OCI-M2 (cell line): Measurements from ENCODE around the gene LSM14B.
"Not testable (repeated sequence)": the region's sequence is repeated elsewhere in the genome, so short reads cannot be mapped to it uniquely, and the experiment has no call there.

Experiments used
- DNase-seq: peaks from one replicate; lab custom pipeline; 2025; ENCODE audit not compliant: unreplicated experiment; lab: John Stamatoyannopoulos, UW

The LSM14B gene

GRCh38 chr20:62112368-62112767 is 9.9 kb upstream of the LSM14B start:
- DNase-seq, result no peak

DNA sequence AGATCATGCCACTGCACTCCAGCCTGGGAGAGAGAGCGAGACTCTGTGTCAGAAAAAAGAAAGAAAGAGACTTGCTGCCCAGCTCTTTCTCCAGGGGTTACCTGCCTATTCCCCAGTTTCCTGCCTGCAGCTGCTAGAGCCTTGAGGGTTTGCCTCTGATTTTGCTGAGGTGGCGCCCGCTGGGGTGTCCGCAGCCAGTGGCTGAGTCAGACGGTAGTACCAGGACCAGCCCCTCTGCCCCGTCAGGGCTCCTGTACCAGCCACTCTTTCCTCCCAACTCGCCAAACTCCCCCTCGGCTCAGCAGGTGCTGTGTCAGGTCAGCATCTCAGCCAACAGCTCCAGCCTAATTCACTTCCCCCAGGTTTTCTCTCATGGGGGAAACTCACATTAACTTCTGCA is 7.4 kb upstream of the LSM14B start:
- DNase-seq, result no peak

- not testable (repeated sequence) for DNase-seq
Measured at GRCh38 chr20:62115800-62116407, 6.4 kb upstream of the LSM14B start.

DNA sequence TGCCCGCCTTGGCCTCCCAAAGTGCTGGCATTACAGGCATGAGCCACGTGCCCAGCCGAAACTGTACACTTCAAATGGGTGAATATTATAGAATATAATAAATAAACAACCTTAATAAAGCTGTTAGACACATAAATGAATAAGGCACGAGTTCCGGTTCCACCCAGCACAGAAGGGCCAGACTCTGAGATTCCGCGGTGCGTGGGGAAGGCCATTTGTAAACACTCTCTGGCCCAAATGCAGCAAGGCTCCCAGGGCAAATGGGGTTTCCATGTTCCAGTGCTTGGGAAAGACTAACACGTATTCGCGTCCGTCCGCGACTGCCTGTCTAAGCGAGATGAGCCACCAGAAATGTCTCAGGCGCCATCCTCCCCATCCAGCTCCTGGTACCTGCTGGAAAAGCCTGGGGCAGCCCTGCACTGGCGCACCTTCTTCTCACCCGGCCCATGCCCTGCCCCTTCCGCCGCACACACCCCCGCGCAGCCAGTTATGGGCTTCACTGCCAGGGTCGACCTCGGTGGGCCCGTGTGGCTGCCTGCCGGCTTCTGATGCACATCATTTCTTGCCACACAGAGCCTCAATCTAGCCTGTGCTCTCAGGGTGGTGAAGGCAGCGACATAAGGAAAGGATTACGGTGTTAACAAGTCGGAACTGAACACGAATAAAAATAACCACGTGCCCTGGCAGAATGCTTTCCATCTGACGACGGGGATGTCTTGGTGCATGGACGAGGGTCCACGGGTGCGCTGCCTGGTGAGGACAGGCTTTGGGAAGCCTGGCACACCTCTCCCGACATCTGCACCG is 5.5 kb upstream of the LSM14B start:
- no peak for DNase-seq

GRCh38 chr20:62117362-62117646 is 5.0 kb upstream of the LSM14B start:
- DNase-seq, result no peak

- no peak for DNase-seq
Measured at GRCh38 chr20:62117658-62118057, 4.6 kb upstream of the LSM14B start.

DNA sequence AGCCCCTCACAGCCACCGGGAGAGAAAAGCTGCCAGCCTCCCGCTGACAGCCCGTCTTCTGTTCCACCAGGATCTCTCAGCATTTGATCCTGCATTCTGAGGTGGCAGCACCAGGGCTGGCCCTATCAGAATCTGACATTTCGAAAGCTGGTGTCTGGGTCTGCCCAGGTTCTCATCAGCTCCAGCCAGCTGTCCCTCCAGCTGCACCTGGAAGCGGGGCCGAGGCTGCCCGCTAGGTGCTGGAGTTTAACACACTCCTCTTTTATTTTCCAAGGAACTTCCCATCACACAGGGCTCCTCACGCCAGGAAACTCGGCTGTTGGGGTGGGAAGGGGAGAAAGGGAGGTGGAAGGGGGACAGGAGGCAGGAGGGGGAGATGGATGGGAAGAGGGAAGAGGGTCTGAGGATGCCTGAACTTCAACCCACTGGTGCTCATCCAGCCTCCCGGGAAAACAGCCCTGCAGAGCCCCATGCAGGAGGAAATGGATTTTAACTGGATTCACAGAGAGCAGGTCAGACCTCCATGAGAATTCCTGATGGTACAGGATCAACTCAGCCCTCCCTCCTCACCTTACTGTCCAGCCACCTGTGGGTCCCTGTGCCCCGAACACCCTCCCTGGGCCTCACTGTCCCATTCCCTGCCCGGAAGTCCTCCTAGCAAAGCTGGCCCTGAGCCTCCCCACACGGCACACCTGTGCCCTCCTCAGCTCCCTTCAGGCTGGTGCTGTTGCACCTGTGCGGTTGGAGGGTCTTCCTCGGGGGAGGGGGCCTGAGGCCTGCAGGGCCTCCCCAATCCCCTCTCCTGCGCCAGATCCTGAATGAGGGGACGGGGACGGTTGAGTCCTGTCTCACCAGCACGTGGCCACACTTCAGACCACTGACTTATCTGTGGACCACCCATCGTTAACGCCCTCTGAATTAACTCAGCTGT is 3.9 kb upstream of the LSM14B start:
- DNase-seq, result no peak

- no peak for DNase-seq
Measured at GRCh38 chr20:62119115-62119514, 3.2 kb upstream of the LSM14B start.

DNA sequence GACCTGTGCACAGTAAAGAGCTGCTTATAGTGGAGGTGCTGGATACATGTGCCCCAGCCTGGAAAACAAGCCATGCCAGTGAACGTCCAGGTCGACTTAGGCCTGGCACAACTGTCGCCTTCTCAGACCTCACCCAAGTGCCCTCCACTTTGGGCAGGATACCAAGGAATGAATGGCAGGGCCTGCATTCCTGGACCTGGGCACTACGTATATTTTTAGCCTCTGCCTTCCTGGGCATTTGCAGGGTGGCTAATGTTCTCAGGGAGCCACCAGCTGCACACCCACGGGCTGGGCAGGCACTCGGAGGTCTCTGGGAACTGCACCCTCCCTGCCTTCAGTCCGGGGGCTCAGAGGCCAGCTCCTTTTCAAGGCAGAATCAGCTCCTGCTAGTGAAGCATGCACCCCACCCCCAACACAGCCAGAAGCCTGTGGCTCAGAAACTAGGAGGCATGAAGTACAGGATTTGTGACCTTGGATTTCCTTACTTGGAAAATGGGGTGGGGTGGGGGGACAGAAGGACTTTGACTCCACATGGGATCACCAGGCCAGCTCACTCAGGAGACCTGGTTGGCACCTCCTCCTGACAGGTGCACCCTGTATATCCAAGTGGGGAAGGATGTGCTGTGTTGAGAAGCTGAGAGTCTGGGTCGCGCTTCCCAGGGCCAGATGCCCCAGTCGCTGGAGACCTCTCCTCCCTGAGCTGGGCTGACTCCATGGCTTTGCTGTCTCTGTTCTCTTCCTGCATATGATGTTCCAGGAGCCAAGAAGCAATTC is 2.5 kb upstream of the LSM14B start:
- no peak for DNase-seq

DNA sequence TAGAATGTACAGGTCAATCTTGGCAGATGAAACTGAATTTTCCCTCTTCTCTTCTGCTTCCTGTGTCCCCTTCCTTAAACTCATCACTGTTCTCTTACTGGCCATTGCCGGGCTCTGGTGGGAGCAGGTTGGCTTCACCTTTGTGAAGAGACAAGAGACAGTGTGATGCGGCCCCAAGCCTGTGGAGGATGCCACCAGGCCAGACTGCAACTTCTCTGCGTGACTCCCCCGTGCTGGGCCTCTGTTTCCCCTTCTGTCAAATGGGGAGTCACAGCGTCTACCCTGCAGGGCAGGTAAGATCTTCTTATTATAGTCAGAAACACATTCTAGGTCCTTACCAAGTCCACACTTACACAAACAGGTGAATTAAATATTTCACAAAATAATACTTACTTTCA is 1.9 kb upstream of the LSM14B start:
- no peak for DNase-seq

DNA sequence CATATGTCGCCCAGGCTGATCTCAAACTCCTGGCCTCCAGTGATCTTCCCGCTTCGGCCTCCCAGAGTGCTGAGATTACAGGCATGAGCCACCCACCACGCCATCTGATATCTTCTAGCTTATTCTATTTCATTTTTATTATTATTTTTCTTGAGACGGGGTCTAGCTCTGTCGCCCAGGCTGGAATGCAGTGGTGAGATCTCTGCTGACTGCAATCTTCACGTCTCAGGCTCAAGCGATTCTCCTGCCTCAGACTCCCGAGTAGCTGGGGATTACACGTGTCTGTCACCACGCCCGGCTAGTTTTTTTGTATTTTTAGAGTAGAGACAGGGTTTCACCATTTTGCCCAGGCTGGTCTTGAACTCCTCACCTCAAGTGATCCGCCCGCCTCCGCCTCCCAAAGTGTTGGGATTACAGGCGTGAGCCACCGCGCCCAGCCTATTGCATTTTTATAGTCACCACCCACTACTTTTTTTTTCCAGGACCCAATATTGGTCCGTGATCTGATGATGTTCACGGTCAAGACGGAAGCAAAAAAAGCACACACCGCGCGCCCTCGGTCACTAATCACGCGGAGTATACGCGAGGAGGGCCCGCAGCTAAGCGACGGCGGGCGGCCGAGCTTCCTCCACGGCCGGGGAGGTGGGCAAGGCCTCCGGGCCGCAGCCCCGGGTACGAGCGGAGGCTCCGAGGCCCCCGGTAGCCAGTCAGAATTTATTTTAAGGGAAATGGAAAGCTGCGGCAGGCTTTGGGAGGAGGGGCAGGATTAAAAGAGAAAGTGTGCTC is 1.1 kb upstream of the LSM14B start:
- no peak for DNase-seq

DNA sequence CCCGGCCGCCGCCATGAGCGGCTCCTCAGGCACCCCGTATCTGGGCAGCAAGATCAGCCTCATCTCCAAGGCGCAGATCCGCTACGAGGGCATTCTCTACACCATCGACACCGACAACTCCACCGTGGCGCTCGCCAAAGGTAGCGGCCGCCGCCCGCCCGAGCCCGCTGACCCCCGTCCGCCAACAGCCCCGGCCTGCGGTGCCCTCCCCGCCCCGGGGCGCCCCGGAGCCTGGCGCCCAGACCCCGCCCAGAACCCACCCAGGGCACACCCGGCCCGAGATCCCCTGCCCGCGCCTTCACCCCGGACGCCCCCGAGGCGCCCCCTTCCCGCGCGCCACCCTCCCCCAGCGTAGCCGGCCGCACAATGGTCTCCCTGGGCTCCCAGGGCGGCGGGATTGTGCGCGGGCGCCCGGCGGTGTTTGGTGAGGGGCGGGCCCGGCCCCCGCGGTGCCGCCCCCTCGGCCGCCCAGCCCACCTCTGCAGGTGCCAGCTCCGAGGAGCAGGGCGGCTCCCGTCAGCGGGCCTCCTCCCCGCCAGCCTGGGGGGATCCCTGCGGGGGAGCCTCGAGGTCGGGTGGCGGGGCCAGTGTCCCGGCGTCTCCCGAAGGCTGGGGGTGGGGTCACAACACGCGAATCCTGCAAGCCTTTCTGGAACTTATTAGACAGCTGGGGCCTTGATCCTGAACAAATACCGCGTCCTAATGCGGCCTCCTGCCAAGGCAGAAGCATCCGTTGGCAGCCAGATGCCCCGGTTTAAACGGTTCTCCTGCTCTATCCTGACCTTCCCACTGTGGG is 577 bp downstream of the LSM14B start:
- DNase-seq, result no peak

GRCh38 chr20:62123450-62124118 is 1.3 kb downstream of the LSM14B start:
- DNase-seq, result no peak

DNA sequence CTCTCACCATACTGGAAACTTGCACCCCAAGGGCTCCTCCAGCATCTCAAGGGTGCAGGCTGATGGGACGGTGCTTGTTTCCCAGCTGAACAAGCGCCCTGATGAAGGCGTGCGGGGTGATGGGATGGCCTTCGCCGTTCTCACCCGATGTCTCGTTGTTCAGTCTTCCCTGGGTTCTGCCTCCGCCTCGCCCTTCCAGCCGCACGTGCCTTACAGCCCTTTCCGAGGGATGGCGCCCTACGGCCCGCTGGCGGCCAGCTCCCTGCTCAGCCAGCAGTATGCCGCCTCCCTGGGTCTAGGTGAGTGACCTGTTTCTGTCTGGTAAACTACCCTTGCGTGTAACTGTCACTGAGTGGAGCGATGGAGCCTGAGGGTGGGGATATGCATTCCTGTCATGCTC is 3.9 kb downstream of the LSM14B start:
- no peak for DNase-seq

GRCh38 chr20:62127799-62128198 is 5.5 kb downstream of the LSM14B start:
- no peak for DNase-seq

DNA sequence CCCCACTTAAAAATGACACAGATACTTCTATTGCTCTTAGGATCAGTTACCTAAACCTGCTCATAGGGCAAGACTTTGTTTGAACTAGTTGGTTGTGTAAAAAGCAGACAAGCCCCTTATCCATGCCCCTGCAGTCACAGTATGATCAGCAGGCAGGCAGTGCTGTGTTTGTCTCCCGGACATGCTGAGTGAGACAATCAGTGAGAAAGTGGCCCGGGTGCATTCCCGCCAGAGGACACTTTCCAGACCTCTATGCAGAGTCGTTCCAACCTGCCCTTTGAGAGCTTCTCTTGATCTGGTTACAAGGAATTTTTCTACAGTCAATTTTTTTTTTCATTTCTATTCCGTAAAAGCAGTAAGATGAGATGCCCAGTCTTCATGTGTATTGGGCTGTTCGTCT is 6.2 kb downstream of the LSM14B start:
- no peak for DNase-seq

DNA sequence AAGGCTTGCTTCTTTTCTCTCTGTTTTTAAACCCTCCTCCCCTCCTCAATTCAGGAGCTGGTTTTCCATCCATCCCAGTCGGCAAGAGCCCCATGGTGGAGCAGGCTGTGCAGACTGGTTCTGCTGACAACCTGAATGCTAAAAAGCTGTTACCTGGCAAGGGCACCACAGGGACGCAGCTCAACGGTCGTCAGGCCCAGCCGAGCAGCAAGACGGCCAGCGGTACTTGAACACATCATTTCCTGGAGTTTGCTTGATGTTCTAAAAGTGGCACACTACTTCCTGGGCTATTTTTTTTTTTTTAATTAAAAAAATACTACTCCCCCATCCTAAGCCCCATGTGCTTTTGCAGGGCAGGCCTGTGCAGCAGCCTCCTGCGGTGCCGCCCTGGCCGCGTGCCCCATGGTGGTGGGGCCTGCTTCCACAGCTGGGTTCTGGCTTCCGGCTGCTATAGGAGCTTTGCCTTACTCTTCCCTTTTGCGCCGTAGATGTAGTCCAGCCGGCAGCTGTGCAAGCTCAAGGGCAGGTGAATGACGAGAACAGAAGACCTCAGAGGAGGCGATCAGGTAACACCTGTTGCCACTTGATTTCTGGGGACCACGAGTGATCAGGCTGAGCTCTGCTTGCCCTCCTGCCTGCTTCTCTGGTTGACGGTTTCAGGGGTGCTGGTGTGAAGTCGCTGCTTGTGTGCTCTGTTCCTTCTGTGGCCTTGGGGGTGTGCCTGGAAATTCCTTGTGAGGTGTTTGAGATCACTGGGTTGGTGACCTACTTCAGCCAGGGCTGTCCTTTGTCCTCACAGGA is 7.7 kb downstream of the LSM14B start:
- DNase-seq, result no peak
